K562 (cell line): Measurements from ENCODE around the gene CGNL1.

Experiments used
- ATF7 ChIP-seq: fragments of 450-650 bp; IDR thresholded peaks from 2 replicates; pipeline ENCODE4 v1.7.1; 2014; ENCODE audit warnings: mild to moderate bottlenecking, moderate library complexity
- GTF2A2 ChIP-seq: IDR thresholded peaks from 2 replicates; pipeline ENCODE4 v1.6.1; 2016; ENCODE audit warnings: mild to moderate bottlenecking, missing genetic modification characterization, missing compliant biosample characterization
- NCOA1 ChIP-seq: fragments of 450-650 bp; IDR thresholded peaks from 2 replicates; pipeline ENCODE4 v1.6.1; 2016; ENCODE audit warnings: low read depth
- SP1 ChIP-seq: sonication (generic); formaldehyde crosslinking; IDR thresholded peaks from 2 replicates; pipeline ENCODE4 v1.8.1; 2022; ENCODE audit warnings: mild to moderate bottlenecking, missing genetic modification reagents
- YBX1 ChIP-seq: fragments of 450-650 bp; IDR thresholded peaks from 2 replicates; pipeline ENCODE4 v1.7.1; 2016; ENCODE audit warnings: mild to moderate bottlenecking
- ZNF133 ChIP-seq: fragments of 250-450 bp; sonication (Bioruptor Pico); IDR thresholded peaks from 2 replicates; pipeline ENCODE4 v1.4.0; 2020; ENCODE audit warnings: mild to moderate bottlenecking

GRCh38 chr15:57495554-57496165 lies 119.4 kb downstream of the CGNL1 start:
- no peak for TF ChIP-seq GTF2A2 (tag)
- no peak for TF ChIP-seq ATF7
- no peak for TF ChIP-seq YBX1
- no peak for TF ChIP-seq ZNF133 (CRISPR knock-in tag)
- TF ChIP-seq SP1 (CRISPR knock-in tag): no peak
- TF ChIP-seq NCOA1: no peak
